DOHH2 (cell line): ENCODE results near the gene RHOC.

Experiments used
- CTCF ChIP-seq: fragments of 200-600 bp; sonication (generic); IDR thresholded peaks from one replicate; pipeline ENCODE4 v1.5.1; 2014; ENCODE audit warnings: antibody characterized with exemption, mild to moderate bottlenecking, low read depth, low read length; ENCODE audit not compliant: poor library complexity, severe bottlenecking
- EZH2phosphoT487 ChIP-seq: fragments of 200-600 bp; sonication (generic); IDR thresholded peaks from 2 replicates; pipeline ENCODE4 v1.6.1; 2017; ENCODE audit warnings: borderline replicate concordance, mild to moderate bottlenecking, antibody characterized with exemption, low read length, moderate library complexity, mixed read lengths

GRCh38 chr1:112701227-112702066 is 5.5 kb downstream of the RHOC start:
- no peak for TF ChIP-seq CTCF
- no peak for TF ChIP-seq EZH2phosphoT487
